HG02763 (cell line): Measurements from ENCODE around the gene GBX2.
"Not testable (repeated sequence)": the region's sequence is repeated elsewhere in the genome, so short reads cannot be mapped to it uniquely, and the experiment has no call there.

Source experiments
- ATAC-seq: cut with Tn5 transposase; IDR thresholded peaks from one replicate; pipeline ENCODE4 v1.9.1; 2021; ENCODE audit warnings: mild to moderate bottlenecking, moderate library complexity; ENCODE audit not compliant: unreplicated experiment

The GBX2 gene

GRCh38 chr2:236157815-236158498 is 10.2 kb downstream of the GBX2 start:
- ATAC-seq: no peak

- no peak for ATAC-seq
Observed at GRCh38 chr2:236157366-236157765, 10.8 kb downstream of the GBX2 start.

GRCh38 chr2:236156860-236157194 is 11.4 kb downstream of the GBX2 start:
- no peak for ATAC-seq

- ATAC-seq: no peak
Observed at GRCh38 chr2:236156095-236156859, 11.9 kb downstream of the GBX2 start.

- no peak for ATAC-seq
Observed at GRCh38 chr2:236155406-236155805, 12.8 kb downstream of the GBX2 start.

- ATAC-seq: no peak
Observed at GRCh38 chr2:236146436-236146835, 21.8 kb downstream of the GBX2 start.

GRCh38 chr2:236143811-236144210 is 24.4 kb downstream of the GBX2 start:
- ATAC-seq: no peak

GRCh38 chr2:236141616-236142015 is 26.6 kb downstream of the GBX2 start:
- ATAC-seq: not testable (repeated sequence)

GRCh38 chr2:236137066-236137465 is 31.1 kb downstream of the GBX2 start:
- no peak for ATAC-seq

GRCh38 chr2:236136538-236136937 is 31.6 kb downstream of the GBX2 start:
- ATAC-seq: no peak

- no peak for ATAC-seq
Observed at GRCh38 chr2:236133410-236134012, 34.7 kb downstream of the GBX2 start.

- ATAC-seq: no peak
Observed at GRCh38 chr2:236131073-236131692, 37.0 kb downstream of the GBX2 start.

GRCh38 chr2:236130349-236130998 is 37.7 kb downstream of the GBX2 start:
- no peak for ATAC-seq

- ATAC-seq: no peak
Observed at GRCh38 chr2:236129935-236130334, 38.3 kb downstream of the GBX2 start.

GRCh38 chr2:236128321-236128720 is 39.9 kb downstream of the GBX2 start:
- ATAC-seq: no peak

GRCh38 chr2:236127010-236127409 is 41.2 kb downstream of the GBX2 start:
- no peak for ATAC-seq

GRCh38 chr2:236125541-236125940 is 42.6 kb downstream of the GBX2 start:
- ATAC-seq: no peak

- no peak for ATAC-seq
Observed at GRCh38 chr2:236124182-236124893, 43.8 kb downstream of the GBX2 start.

- no peak for ATAC-seq
Observed at GRCh38 chr2:236123716-236124115, 44.5 kb downstream of the GBX2 start.

- ATAC-seq: no peak
Observed at GRCh38 chr2:236122236-236122635, 46.0 kb downstream of the GBX2 start.

GRCh38 chr2:236121546-236121945 is 46.6 kb downstream of the GBX2 start:
- no peak for ATAC-seq
